Measurements from ENCODE around the gene CLASP1. TPM values are rescaled to one million over a fixed set of nuclear protein-coding genes. Genes with fewer than 3 reads are reported as not detected.

Gene CLASP1
- total RNA-seq, 2 donors from 2014 or later, result 87.0 to 88.3 TPM

- Histone ChIP-seq H3K27me3 (ENCODE audit: control insufficient read depth, insufficient read depth, low read length, poor library complexity, severe bottlenecking) (no peaks in the 10 kb centered on the region), H3K9me3 (ENCODE audit: control insufficient read depth, low read length) (no peaks in the 10 kb centered on the region), H3K9ac (ENCODE audit: extremely low read depth, low read length, poor library complexity, severe bottlenecking) (peak overlapping the region; percentile 92), H3K36me3 (ENCODE audit: control insufficient read depth, insufficient read depth, low read length) (no peaks in the 10 kb centered on the region), H3K27ac (ENCODE audit: low read depth, low read length) (peak overlapping the region; percentile 91), H3K4me1 (ENCODE audit: control insufficient read depth, insufficient read depth, low read length) (peaks cover 10% of the 10 kb centered on the region), H3K4me3 (ENCODE audit: low read length) (peak overlapping the region; percentile 99)
- H3K4me3 Mint-ChIP-seq, result peak overlapping the region; percentile 85
- no peak for TF ChIP-seq CTCF (conservative IDR thresholded peaks at IDR 0.05)
- no peaks in the 10 kb centered on the region for H3K27me3 Mint-ChIP-seq (ENCODE audit: insufficient read depth)
- WGBS, 2 experiments (ENCODE audit: insufficient coverage in 1 of 2, insufficient read length in 1 of 2), result 0% methylated on average over 25 to 45 of the region's 45 CpGs
- DNase-seq, result peak; percentile 97
- H3K27ac Mint-ChIP-seq, result peak overlapping the region; percentile 96
- H3K9me3 Mint-ChIP-seq, result no peaks in the 10 kb centered on the region
- peaks cover 7% of the 10 kb centered on the region for H3K36me3 Mint-ChIP-seq (ENCODE audit: low read depth)
- peaks cover 30% of the 10 kb centered on the region for H3K4me1 Mint-ChIP-seq
Observed at GRCh38 chr2:121649596-121650314, 493 bp upstream of the CLASP1 start.

GRCh38 chr2:121648206-121649148, 785 bp downstream of the CLASP1 start:
- TF ChIP-seq CTCF (conservative IDR thresholded peaks at IDR 0.05), result no peak
- H3K9me3 Mint-ChIP-seq, result no peaks in the 10 kb centered on the region
- no peaks in the 10 kb centered on the region for H3K27me3 Mint-ChIP-seq (ENCODE audit: insufficient read depth)

GRCh38 chr2:121647396-121647795, 1.9 kb downstream of the CLASP1 start:
- H3K36me3 Mint-ChIP-seq (ENCODE audit: low read depth), result peaks cover 9% of the 10 kb centered on the region
- TF ChIP-seq CTCF (conservative IDR thresholded peaks at IDR 0.05), result no peak
- Histone ChIP-seq H3K27ac (ENCODE audit: low read depth, low read length) (no peak overlapping the region), H3K9me3 (ENCODE audit: control insufficient read depth, low read length) (no peaks in the 10 kb centered on the region), H3K4me1 (ENCODE audit: control insufficient read depth, insufficient read depth, low read length) (peaks cover 10% of the 10 kb centered on the region), H3K36me3 (ENCODE audit: control insufficient read depth, insufficient read depth, low read length) (no peaks in the 10 kb centered on the region), H3K9ac (ENCODE audit: extremely low read depth, low read length, poor library complexity, severe bottlenecking) (peak overlapping the region; percentile 92), H3K27me3 (ENCODE audit: control insufficient read depth, insufficient read depth, low read length, poor library complexity, severe bottlenecking) (no peaks in the 10 kb centered on the region), H3K4me3 (ENCODE audit: low read length) (peak overlapping the region; percentile 99)
- peak overlapping the region; percentile 85 for H3K4me3 Mint-ChIP-seq
- no peak for DNase-seq
- WGBS, 2 experiments (ENCODE audit: insufficient coverage in 1 of 2, insufficient read length in 1 of 2), result 100% methylated on average over 1 of the region's 1 CpG; no CpG with 5 or more reads in 1 of the 2 experiments
- H3K9me3 Mint-ChIP-seq, result no peaks in the 10 kb centered on the region
- no peak overlapping the region for H3K27ac Mint-ChIP-seq
- H3K27me3 Mint-ChIP-seq (ENCODE audit: insufficient read depth), result no peaks in the 10 kb centered on the region
- H3K4me1 Mint-ChIP-seq, result peaks cover 25% of the 10 kb centered on the region

More at GRCh38 chr2:121648206-121649148, 785 bp downstream of the CLASP1 start:
- Histone ChIP-seq H3K4me1 (ENCODE audit: control insufficient read depth, insufficient read depth, low read length) (peaks cover 10% of the 10 kb centered on the region), H3K9ac (ENCODE audit: extremely low read depth, low read length, poor library complexity, severe bottlenecking) (peak overlapping the region; percentile 92), H3K9me3 (ENCODE audit: control insufficient read depth, low read length) (no peaks in the 10 kb centered on the region), H3K27ac (ENCODE audit: low read depth, low read length) (peak overlapping the region; percentile 91), H3K4me3 (ENCODE audit: low read length) (peak overlapping the region; percentile 99), H3K36me3 (ENCODE audit: control insufficient read depth, insufficient read depth, low read length) (no peaks in the 10 kb centered on the region), H3K27me3 (ENCODE audit: control insufficient read depth, insufficient read depth, low read length, poor library complexity, severe bottlenecking) (no peaks in the 10 kb centered on the region)
- 2 to 6% methylated on average over 16 to 39 of the region's 41 CpGs for WGBS, 2 experiments (ENCODE audit: insufficient coverage in 1 of 2, insufficient read length in 1 of 2)
- Mint-ChIP-seq H3K4me3 (peak overlapping the region; percentile 85), H3K27ac (peak overlapping the region; percentile 93), H3K36me3 (ENCODE audit: low read depth) (peaks cover 7% of the 10 kb centered on the region), H3K4me1 (peaks cover 29% of the 10 kb centered on the region)
- DNase-seq, result peak; percentile 84
